Measurements from ENCODE around the gene CROCC.

Gene CROCC

DNA sequence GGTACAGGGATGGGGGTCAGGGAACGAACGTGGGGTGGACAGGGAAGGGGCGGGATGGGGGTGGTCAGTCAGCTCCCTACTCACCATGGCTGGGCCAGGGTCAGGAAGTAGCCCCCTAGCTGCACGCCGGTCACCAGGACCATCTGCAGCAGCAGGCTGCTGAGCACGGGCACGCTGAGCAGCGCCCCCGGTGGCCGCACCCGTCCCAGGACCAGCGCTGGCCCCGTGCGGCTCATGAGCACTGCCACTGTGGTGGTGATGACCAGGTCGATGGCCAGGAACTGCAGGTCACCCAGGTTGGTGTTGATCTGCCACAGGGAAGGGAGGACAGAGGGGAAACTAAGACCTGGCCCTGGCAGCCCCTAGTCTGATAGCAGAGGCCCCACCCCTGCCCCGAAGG lies 65.2 kb downstream of the CROCC start:
- no peak overlapping the region for H3K4me3 ChIP-seq (ENCODE audit: low read length)
- WGBS (ENCODE audit: insufficient coverage, insufficient read length), result no CpG with 5 or more reads among the region's 16 CpGs
- H3K9me3 ChIP-seq (ENCODE audit: control insufficient read depth, insufficient read depth, low read length), result no peaks in the 10 kb centered on the region
- H3K27ac ChIP-seq (ENCODE audit: low read length), result no peak overlapping the region
- H3K4me1 ChIP-seq (ENCODE audit: control insufficient read depth, insufficient read depth, low read length), result 0 out of 2 replicates have a peak, but pooled peaks cover 2% of the 10 kb centered on the region
- DNase-seq (ENCODE audit: low read depth, low spot score), result no peak
- H3K27me3 ChIP-seq (ENCODE audit: control insufficient read depth, insufficient read depth, low read length), result no peaks in the 10 kb centered on the region
- peaks cover 10% of the 10 kb centered on the region for H3K36me3 ChIP-seq (ENCODE audit: control insufficient read depth, insufficient read depth, low read length)

DNA sequence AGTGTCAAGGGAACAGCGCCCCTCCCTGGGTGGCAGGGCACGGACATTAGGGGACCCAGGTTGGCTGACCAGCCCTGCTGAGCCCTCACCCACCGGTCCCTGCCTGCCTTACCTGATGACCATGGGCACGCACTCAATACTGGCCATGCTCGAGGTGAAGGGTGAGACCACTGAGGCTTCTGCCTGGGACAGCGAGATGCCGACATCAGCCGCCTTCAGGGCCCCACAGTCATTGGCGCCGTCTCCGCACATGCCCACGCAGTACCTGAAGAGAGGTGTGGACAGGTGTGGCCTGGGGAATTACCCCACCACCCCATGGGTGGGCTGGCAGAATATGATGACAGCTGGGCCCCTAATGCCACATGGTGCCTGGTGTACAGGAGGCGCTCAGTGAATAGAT lies 66.5 kb downstream of the CROCC start:
- Histone ChIP-seq H3K4me1 (ENCODE audit: control insufficient read depth, insufficient read depth, low read length) (0 out of 2 replicates have a peak, but pooled peaks cover 2% of the 10 kb centered on the region), H3K9me3 (ENCODE audit: control insufficient read depth, insufficient read depth, low read length) (no peaks in the 10 kb centered on the region), H3K27ac (ENCODE audit: low read length) (no peak overlapping the region), H3K27me3 (ENCODE audit: control insufficient read depth, insufficient read depth, low read length) (no peaks in the 10 kb centered on the region), H3K4me3 (ENCODE audit: low read length) (no peak overlapping the region), H3K36me3 (ENCODE audit: control insufficient read depth, insufficient read depth, low read length) (peaks cover 10% of the 10 kb centered on the region)
- DNase-seq (ENCODE audit: low read depth, low spot score), result no peak
- WGBS (ENCODE audit: insufficient coverage, insufficient read length), result no CpG with 5 or more reads among the region's 13 CpGs

DNA sequence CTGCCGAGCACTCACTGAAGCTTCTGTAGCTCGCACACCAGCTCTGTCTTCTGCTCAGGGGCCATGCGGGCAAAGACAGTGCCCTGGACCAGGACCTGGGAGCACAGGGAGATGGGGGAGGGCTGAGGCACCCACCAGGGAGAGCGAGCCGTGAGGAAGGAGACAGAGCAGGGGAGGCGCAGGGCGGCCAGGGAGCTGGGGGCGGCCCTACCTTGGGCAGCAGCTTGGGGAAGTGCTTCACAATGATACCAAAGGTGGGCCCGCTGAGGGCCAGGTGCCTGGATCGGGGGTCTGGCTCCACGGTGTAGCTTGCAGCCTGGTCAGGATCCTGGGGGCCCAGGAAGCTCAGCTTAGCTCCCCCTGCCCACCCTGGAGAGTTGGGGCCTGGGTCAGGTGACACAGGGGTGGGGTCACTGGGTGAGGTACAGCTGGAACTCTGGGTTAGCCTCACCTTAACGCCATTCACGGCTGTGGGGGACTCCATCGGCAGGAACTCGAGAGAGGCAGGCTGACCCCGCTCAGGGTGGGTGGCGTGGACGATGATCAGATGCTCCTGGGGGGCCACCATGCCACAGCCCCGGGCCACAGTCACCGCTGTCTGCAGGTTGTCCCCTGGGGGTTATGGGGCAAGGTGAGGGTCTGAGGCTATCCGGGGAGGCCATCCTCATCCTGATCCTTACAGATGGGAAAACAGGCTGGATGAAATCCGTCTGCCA lies 68.1 kb downstream of the CROCC start:
- no peak overlapping the region for H3K4me3 ChIP-seq (ENCODE audit: low read length)
- DNase-seq (ENCODE audit: low read depth, low spot score), result no peak
- no peaks in the 10 kb centered on the region for H3K27me3 ChIP-seq (ENCODE audit: control insufficient read depth, insufficient read depth, low read length)
- no CpG with 5 or more reads among the region's 22 CpGs for WGBS (ENCODE audit: insufficient coverage, insufficient read length)
- no peaks in the 10 kb centered on the region for H3K4me1 ChIP-seq (ENCODE audit: control insufficient read depth, insufficient read depth, low read length)
- no peaks in the 10 kb centered on the region for H3K9me3 ChIP-seq (ENCODE audit: control insufficient read depth, insufficient read depth, low read length)
- H3K27ac ChIP-seq (ENCODE audit: low read length), result no peak overlapping the region
- H3K36me3 ChIP-seq (ENCODE audit: control insufficient read depth, insufficient read depth, low read length), result peaks cover 10% of the 10 kb centered on the region

DNA sequence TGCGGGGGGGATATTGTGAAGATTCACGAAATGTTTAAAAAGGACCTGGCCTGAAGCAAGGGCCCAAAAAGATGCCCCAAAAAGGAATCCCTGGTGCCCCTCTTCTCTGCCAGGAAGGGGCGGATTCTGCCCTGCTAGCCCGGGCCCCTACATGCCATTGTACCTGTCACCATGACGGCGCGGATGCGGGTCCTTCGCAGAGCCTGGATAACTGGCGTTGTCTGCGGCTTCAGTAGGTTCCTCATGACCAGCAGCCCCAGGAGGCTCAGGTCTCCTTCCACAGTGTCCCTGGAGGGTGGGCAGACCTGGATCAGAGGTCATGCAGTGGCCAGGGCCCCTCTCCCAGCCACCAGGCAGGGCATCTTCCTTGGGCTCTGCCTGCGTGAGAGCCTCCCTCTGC lies 69.8 kb downstream of the CROCC start:
- Histone ChIP-seq H3K27me3 (ENCODE audit: control insufficient read depth, insufficient read depth, low read length) (no peaks in the 10 kb centered on the region), H3K4me3 (ENCODE audit: low read length) (no peak overlapping the region), H3K27ac (ENCODE audit: low read length) (no peak overlapping the region), H3K4me1 (ENCODE audit: control insufficient read depth, insufficient read depth, low read length) (no peaks in the 10 kb centered on the region), H3K36me3 (ENCODE audit: control insufficient read depth, insufficient read depth, low read length) (peaks cover 10% of the 10 kb centered on the region), H3K9me3 (ENCODE audit: control insufficient read depth, insufficient read depth, low read length) (no peaks in the 10 kb centered on the region)
- no peak for DNase-seq (ENCODE audit: low read depth, low spot score)
- WGBS (ENCODE audit: insufficient coverage, insufficient read length), result no CpG with 5 or more reads among the region's 12 CpGs

DNA sequence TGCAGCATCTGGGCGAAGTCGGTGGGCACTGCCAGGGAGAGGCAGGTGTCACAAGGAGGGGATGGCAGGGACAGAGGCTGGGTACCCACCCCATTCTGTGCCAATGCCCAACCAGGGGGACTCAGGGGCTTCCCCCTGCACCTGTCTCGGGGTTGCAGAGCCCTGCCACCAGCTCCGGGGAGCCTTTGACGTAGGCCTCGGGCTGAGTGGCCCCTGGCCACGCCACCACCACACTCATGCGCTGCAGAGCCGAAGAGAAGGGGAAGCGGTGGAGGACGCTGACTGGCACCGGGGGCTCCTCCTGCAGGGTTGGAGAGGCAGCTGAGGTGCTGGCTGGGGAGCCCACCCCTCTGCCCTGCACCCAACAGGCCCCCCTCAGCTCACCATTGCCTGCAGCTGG lies 70.4 kb downstream of the CROCC start:
- no peaks in the 10 kb centered on the region for H3K27me3 ChIP-seq (ENCODE audit: control insufficient read depth, insufficient read depth, low read length)
- WGBS (ENCODE audit: insufficient coverage, insufficient read length), result no CpG with 5 or more reads among the region's 12 CpGs
- DNase-seq (ENCODE audit: low read depth, low spot score), result no peak
- H3K4me3 ChIP-seq (ENCODE audit: low read length), result no peak overlapping the region
- peaks cover 10% of the 10 kb centered on the region for H3K36me3 ChIP-seq (ENCODE audit: control insufficient read depth, insufficient read depth, low read length)
- no peaks in the 10 kb centered on the region for H3K4me1 ChIP-seq (ENCODE audit: control insufficient read depth, insufficient read depth, low read length)
- H3K27ac ChIP-seq (ENCODE audit: low read length), result no peak overlapping the region
- H3K9me3 ChIP-seq (ENCODE audit: control insufficient read depth, insufficient read depth, low read length), result no peaks in the 10 kb centered on the region

DNA sequence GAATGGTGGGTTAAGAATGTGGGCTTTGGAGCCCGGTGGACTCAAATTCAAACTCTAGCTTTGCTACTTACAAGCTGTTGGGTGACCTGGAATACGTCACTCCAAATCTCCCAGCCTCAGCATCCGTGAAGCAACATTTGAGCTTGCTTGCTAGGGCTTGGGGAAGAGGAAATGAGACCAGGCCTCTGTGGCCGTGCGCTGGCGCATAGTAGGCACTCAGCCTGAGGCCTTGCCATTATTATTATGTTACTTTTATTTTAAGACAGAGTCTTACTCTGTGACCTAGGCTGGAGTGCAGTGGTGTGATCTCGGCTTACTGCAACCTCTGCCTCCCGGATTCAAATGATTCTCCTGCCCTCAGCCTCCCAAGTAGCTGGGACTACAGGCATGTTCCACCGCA lies 70.9 kb downstream of the CROCC start:
- Histone ChIP-seq H3K9me3 (ENCODE audit: control insufficient read depth, insufficient read depth, low read length) (no peaks in the 10 kb centered on the region), H3K27ac (ENCODE audit: low read length) (no peak overlapping the region), H3K27me3 (ENCODE audit: control insufficient read depth, insufficient read depth, low read length) (no peaks in the 10 kb centered on the region), H3K4me1 (ENCODE audit: control insufficient read depth, insufficient read depth, low read length) (no peaks in the 10 kb centered on the region), H3K4me3 (ENCODE audit: low read length) (no peak overlapping the region), H3K36me3 (ENCODE audit: control insufficient read depth, insufficient read depth, low read length) (peaks cover 10% of the 10 kb centered on the region)
- WGBS (ENCODE audit: insufficient coverage, insufficient read length), result no CpG with 5 or more reads among the region's 9 CpGs
- no peak for DNase-seq (ENCODE audit: low read depth, low spot score)

DNA sequence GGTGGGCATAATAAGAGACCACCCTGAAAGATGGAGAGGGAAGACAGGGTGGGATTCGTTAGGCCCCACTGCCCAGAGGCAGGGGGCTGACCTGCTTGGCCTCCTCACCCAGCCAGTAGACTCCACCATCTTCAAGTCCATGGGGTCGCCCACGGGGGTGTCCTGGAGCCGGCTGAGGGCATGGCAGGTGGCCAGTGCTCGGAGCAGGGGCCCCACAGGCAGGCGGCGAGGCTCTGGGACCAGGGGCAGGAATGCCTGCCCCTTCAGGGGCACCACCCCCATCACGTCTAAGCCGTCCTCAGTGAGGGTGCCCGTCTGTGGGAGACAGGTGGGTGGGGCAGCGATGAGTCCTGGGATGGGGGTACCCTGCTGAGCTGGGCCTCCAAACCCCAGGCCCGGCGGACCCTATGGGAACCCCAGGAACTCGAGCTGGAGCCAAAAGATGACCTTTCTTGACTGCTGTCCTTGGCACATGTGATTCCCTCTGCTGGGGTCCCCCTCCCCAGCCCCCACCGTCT lies 71.8 kb downstream of the CROCC start:
- no CpG with 5 or more reads among the region's 15 CpGs for WGBS (ENCODE audit: insufficient coverage, insufficient read length)
- Histone ChIP-seq H3K36me3 (ENCODE audit: control insufficient read depth, insufficient read depth, low read length) (peaks cover 7% of the 10 kb centered on the region), H3K4me3 (ENCODE audit: low read length) (no peak overlapping the region), H3K27ac (ENCODE audit: low read length) (no peak overlapping the region), H3K9me3 (ENCODE audit: control insufficient read depth, insufficient read depth, low read length) (no peaks in the 10 kb centered on the region), H3K4me1 (ENCODE audit: control insufficient read depth, insufficient read depth, low read length) (no peaks in the 10 kb centered on the region), H3K27me3 (ENCODE audit: control insufficient read depth, insufficient read depth, low read length) (no peaks in the 10 kb centered on the region)
- DNase-seq (ENCODE audit: low read depth, low spot score), result no peak

DNA sequence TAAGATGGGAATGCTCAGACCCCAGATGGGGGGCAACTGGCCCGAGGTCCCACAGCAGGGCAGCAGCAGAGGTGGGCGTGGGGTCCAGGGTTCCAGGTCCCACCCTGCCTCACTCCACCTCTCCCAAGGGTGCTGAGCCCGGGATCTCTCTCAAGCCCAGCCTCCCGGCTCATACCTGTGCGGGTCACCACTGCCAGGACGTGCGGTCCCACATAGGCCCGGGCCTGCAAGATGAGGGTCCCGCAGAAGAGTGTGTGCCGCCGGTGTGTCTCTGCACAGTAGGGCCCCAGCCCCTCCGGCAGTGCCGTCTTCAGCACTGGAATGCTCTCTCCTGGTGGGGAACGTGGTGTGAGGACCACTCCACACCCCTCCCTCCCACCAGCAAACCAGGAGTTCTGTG lies 75.1 kb downstream of the CROCC start:
- H3K27me3 ChIP-seq (ENCODE audit: control insufficient read depth, insufficient read depth, low read length), result no peaks in the 10 kb centered on the region
- no peaks in the 10 kb centered on the region for H3K9me3 ChIP-seq (ENCODE audit: control insufficient read depth, insufficient read depth, low read length)
- DNase-seq (ENCODE audit: low read depth, low spot score), result no peak
- no peak overlapping the region for H3K27ac ChIP-seq (ENCODE audit: low read length)
- no CpG with 5 or more reads among the region's 14 CpGs for whole genome bisulfite sequencing (ENCODE audit: insufficient coverage, insufficient read length)
- H3K4me3 ChIP-seq (ENCODE audit: low read length), result no peak overlapping the region
- no peaks in the 10 kb centered on the region for H3K4me1 ChIP-seq (ENCODE audit: control insufficient read depth, insufficient read depth, low read length)
- peaks cover 7% of the 10 kb centered on the region for H3K36me3 ChIP-seq (ENCODE audit: control insufficient read depth, insufficient read depth, low read length)

DNA sequence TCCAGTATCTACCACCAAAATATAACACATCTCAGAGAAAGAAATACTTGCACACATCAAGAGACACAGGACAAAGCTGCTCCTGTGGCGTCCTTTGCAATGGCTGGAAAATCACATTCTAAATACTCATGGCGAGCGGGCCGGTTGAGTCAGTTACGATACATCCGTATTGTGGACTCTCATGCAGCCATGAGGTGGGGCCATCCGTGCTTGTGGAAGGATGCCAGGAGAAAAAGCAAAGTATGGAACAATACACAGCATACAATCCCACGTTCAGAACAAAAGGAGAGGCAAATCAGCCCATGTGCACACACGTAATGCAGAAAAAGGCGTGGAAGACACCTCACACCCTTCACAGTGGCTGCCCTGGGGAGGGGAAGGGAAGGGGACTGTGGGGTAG lies 76.9 kb downstream of the CROCC start:
- no peaks in the 10 kb centered on the region for H3K27me3 ChIP-seq (ENCODE audit: control insufficient read depth, insufficient read depth, low read length)
- H3K27ac ChIP-seq (ENCODE audit: low read length), result no peak overlapping the region
- peaks cover 15% of the 10 kb centered on the region for H3K36me3 ChIP-seq (ENCODE audit: control insufficient read depth, insufficient read depth, low read length)
- H3K4me3 ChIP-seq (ENCODE audit: low read length), result no peak overlapping the region
- no peak for DNase-seq (ENCODE audit: low read depth, low spot score)
- no peaks in the 10 kb centered on the region for H3K4me1 ChIP-seq (ENCODE audit: control insufficient read depth, insufficient read depth, low read length)
- WGBS (ENCODE audit: insufficient coverage, insufficient read length), result no CpG with 5 or more reads among the region's 10 CpGs
- H3K9me3 ChIP-seq (ENCODE audit: control insufficient read depth, insufficient read depth, low read length), result no peaks in the 10 kb centered on the region

DNA sequence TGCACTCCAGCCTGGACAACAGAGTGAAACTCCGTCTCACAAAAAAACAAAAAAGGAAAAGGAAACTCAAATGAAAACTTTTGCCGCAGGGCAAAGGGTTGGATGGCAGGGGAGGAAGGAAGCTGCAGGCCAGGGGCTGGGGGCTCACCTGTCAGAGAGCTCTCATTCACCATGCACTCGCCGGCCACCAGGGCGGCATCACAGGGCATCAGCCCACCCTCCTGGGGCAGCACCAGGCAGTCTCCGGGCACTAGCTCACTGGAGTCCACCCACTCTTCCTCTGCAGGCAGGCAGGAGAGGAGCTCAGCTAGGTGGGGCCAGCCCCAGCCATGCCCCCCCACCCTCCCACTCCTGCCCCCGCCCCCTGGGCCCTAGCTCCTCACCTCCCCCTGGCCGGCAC lies 78.1 kb downstream of the CROCC start:
- DNase-seq (ENCODE audit: low read depth, low spot score), result no peak
- Histone ChIP-seq H3K36me3 (ENCODE audit: control insufficient read depth, insufficient read depth, low read length) (peaks cover 23% of the 10 kb centered on the region), H3K4me1 (ENCODE audit: control insufficient read depth, insufficient read depth, low read length) (no peaks in the 10 kb centered on the region), H3K27me3 (ENCODE audit: control insufficient read depth, insufficient read depth, low read length) (no peaks in the 10 kb centered on the region), H3K27ac (ENCODE audit: low read length) (no peak overlapping the region), H3K4me3 (ENCODE audit: low read length) (no peak overlapping the region), H3K9me3 (ENCODE audit: control insufficient read depth, insufficient read depth, low read length) (no peaks in the 10 kb centered on the region)
- WGBS (ENCODE audit: insufficient coverage, insufficient read length), result no CpG with 5 or more reads among the region's 8 CpGs
